ENCODE results near the gene SPATA20.

The SPATA20 gene

DNA sequence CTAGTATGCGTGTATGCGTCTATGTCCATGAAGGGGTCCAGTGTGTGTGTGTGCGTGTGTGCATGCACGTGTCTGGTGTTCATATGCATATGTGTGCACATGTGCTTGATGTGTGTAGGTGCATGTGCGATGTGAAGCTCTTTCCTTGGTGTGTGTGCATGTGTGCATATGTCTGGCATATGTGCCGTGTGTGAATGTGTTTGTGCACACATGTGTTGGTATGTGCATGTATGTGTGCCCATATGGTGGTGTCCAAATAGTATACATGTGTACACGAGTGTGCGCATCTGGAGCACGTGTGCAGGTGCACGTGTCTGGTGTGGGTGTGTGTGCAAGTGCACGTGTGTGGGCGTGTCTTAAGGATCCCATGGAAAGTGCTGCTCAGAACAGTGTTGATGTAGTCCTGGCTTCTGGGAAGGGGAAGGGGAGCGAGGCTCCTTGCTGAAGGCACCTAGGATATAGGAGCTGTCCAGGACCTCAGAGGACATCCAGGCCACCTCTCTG is 30.5 kb downstream of the SPATA20 start:
- DNase-seq (ENCODE audit: low read depth in 2 of 2), result no peak

DNA sequence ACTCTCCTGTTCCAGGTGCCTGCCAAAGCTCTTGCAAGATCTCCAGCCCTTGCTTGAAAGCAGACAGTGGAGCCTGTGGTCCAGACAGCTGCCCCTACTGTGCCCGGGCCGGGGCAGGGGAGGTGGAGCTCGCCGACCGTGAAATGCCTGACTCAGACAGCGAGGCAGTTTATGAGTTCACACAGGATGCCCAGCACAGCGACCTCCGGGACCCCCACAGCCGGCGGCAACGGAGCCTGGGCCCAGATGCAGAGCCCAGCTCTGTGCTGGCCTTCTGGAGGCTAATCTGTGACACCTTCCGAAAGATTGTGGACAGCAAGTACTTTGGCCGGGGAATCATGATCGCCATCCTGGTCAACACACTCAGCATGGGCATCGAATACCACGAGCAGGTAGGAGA is 31.2 kb downstream of the SPATA20 start:
- no peak for DNase-seq (ENCODE audit: low read depth in 2 of 2)

DNA sequence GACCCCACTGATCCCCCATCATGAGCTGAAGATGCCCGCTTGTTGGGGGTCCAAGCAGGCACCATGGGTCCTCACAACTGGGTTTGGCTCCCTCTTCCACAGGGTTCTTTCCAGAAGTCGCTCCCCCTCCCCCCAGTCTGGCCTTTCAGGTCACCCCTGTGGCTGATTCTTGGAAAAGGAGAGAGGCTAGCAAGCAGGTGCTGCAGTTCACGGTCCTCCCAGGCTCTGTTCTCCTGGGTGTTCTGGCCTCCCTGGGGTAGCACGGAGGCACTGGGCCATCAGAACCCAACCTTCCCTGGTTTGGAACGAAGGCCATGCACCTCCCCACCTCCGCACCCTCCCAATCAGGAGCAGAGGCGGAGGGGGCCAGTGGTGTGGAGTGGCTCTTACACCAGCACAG is 32.4 kb downstream of the SPATA20 start:
- DNase-seq (ENCODE audit: low read depth in 2 of 2), result no peak

DNA sequence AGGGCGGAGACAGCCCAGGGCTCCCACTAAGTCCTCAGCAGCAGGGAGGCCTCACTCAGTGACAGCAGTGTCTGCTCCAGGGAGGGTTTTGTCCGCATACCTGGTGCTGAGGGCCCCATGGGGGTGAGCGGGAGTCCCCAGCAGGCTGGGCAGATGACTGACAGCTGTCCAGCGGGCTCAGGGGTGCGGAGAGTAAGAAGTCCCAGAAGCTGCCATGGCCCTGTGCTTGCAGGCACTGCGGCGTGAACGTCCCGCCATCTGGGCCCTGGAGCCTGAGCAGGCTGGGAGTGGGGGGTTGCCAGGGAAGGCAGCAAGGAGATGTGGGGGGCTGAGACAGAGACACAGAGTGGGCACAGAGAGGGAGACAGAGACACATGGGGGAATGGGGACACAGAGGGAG is 33.7 kb downstream of the SPATA20 start:
- DNase-seq (ENCODE audit: low read depth in 2 of 2), result no peak

DNA sequence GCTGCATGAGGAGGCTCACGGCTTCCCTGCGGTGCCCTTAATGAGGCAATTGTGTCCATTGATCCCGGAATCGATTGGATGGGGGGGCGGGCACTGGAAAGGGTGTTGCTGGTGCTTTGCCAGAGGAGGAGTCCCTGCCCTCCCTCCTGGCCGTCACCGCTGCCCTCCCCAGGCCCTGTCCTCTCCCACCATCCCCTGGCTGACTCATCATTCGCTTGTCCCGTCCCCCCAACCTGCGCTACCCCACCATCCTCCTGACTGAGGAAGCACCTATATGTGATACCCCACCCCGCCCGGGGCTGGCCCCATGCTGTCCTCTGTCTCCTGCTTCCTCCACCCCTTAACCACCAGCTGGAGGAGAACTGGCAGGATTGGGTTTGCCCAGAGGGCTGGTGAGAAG is 34.3 kb downstream of the SPATA20 start:
- DNase-seq (ENCODE audit: low read depth in 2 of 2), result no peak

DNA sequence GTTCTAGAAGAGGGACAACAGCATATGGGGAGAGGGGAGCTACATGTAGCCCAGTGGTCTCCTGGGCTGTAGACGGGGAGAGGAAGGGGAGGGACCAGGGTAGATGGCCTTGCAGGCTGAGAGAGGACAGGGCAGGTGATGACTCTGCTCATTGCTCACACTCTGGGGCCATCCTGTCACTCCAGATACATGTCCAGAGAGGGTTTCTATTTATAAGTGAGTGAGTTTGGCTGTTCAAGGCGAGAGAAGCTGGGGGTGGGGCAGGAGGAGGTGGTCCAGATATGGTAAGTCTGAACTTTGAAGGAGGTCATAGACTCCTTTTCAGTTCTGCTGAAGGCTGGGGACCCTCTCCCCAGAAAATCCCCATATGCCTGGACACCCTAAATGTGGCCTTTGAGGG is 35.8 kb downstream of the SPATA20 start:
- DNase-seq (ENCODE audit: low read depth in 2 of 2), result no peak

DNA sequence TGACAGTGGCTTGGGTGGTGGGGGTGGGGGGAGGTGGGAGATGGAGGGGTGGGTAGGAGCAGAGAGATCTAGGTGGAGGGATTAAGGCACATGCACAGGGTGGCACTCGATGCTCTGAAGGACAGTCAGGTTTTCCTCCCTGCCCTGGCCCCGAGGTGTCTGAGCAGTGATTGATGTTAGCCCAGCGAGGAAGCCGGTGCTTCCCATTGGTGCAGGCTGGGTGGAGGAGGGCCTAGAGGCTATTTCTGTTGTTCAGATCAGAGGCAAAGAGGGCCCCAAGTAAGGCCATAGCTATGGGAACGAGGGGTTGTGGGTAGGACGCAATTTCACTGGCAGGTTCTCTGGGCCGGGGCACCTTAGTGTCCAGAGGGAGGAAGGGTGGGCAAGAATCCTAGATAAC is 36.7 kb downstream of the SPATA20 start:
- DNase-seq (ENCODE audit: low read depth in 2 of 2), result no peak

DNA sequence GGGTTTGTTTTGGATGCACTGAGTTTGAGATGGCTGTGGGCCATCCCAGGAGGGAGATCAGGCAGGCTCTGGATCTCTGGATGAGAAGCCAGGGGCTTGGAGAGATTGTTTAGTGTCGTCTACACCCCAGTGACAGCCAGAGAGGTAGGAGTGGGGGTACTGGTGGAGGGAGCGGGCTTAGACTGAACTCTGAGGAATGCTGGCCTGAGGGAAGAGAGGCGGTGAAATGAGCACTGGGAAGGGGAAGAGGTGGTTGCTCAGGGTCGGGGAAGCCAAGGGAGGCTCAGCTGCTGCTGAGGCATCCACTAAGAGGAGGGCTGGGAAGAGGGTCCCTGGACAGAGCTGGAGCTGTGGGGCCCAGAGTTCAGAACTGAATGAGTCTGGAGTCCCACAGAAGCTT is 37.1 kb downstream of the SPATA20 start:
- no peak for DNase-seq (ENCODE audit: low read depth in 2 of 2)

DNA sequence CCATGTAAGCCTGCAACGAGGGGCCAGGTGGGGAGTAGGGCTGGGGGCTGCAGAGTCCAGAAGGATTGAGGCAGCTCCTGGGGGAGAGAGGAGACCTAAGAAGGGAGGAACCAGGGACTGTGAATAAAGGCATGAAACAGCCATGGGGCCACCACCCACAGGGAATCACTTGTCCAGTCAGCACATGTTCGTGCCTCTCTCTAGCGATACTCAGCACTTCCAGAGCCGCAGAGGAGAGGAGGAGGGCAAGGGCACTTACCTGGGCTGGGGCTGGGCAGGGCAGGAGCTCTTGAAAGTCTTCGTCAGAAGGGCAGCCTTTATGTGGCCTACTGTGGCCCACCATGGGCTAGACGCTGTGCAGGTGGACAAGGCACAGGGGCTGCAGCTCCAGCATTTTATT is 37.8 kb downstream of the SPATA20 start:
- no peak for DNase-seq (ENCODE audit: low read depth in 2 of 2)

DNA sequence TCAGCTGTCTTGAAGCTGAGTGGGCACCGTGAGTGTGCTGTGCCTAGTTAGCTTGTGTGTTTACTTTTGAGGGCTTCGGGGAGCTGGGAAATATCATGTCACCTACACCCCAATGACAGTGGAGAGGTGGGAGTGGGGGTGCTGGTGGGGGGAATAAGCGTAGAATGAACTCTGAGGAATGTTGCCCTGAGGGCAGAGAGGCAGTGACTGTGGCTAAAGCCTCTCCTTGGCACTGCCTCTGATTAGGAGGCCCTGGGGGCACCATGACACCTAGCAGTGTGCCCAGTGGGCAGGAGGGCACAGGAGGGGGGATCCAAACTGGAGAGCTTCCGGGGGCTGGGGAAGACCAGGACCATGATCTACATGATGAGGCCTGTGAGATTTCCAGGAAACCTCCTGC is 38.4 kb downstream of the SPATA20 start:
- DNase-seq (ENCODE audit: low read depth in 2 of 2), result no peak

DNA sequence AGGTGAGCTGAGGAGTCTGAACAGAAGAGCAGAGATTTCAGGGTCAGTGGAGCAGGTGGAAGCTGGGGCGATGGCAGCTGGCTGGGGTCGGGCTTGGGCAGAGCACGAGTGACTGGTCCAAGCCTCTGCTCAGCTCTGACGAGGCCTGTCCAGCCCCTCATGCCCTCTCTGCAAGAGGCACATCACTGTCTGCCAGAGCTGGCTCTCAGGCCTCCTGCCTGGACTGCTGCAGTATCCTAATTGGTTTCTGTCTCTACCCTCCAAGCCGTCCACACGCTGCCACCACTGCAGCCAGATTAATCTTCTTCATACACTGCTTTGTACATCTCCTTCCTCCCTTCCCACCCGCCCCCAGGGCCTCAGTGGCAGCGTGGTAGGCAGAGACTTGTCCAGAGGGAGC is 38.9 kb downstream of the SPATA20 start:
- no peak for DNase-seq (ENCODE audit: low read depth in 2 of 2)

DNA sequence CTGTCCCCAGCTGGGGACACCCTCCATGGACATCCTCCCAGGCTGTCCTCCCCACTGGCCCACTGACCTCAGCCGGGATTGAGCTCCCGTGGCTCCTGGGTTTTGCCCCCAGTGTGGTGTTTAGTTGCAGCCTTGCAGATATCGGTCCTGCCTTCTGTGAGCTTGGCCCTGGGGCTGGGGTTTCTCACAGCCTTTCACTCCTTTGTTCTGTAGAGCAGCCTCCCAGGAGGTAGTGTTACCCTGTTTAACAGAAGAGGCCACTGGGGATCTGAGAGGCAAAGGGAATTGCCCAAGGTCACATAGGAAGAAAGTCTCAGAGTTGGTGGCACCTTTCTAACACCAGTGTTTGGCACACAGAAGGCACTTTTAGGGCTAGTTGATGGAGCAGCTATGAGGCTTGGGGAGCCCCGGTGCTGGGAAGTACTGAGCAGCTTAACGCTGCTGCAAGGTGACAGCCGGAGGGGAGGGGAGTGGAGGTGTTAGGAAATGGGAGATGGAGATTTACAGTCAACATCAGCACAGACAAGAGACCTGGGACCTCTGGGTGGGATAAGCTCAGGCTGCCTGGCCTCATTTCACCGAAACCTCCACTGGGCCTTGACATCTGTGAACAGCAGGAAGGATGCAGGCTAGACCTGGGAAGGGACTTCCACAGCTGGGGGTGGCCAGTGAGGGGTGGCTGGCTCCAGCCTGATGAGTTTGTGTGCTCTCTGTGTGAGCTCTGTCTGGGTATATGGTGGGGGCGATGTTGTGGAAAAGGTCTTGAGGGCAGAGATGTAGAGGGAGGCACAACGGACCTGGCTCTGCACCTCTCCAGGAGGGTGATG is 39.7 kb downstream of the SPATA20 start:
- DNase-seq (ENCODE audit: low read depth in 2 of 2), result no peak

DNA sequence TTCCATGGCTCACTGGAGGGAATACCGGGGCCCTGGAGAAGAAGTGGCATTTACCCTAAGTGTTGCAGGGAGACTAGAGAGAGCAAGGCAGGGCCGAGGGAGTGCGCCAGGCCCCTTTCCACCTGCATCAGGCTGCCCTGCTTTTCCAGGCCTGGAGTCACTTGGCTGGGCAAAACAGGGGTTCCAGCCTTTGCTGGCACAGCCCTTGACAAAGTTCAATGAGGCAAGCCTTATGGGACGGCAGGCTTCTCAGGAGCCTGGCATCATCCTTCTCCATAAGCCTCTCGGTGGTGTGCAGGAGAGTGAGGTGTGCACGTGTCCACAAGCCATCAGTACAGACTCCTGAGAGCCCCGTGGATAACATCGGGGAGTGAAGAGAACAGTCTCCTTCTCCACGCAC is 40.6 kb downstream of the SPATA20 start:
- no peak for DNase-seq (ENCODE audit: low read depth in 2 of 2)

DNA sequence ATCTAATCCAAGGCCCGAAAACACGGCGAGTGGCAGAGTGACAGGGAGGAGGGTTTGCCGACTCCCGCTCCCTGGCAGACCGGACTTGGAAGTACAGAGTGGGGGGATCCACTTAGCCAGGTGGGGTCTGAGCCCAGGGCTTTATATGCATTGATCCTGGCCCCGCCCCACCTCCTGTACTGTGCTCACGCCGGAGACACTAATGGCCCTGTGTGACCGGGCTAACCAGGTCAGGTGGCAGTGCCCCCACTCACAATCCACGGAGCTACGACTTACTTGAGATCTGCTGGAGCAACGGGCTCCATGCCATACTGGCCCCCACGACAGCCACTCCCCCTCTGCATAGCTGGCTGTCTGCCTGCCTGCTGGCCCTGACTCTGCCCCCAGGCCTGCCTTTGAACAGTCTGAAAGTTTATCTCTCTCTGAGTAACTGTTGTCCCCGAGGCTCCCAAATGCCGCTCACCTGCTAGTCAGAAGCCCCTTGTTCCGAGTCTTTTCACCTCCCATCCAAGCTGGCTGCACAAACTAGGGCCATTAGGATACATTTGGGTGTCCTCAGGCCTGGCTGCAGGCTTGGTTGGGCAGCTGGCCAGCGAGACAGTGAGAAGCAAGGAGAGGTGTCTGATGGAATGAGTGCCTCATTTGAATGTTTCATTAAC is 41.5 kb downstream of the SPATA20 start:
- DNase-seq (ENCODE audit: low read depth in 2 of 2), result no peak

DNA sequence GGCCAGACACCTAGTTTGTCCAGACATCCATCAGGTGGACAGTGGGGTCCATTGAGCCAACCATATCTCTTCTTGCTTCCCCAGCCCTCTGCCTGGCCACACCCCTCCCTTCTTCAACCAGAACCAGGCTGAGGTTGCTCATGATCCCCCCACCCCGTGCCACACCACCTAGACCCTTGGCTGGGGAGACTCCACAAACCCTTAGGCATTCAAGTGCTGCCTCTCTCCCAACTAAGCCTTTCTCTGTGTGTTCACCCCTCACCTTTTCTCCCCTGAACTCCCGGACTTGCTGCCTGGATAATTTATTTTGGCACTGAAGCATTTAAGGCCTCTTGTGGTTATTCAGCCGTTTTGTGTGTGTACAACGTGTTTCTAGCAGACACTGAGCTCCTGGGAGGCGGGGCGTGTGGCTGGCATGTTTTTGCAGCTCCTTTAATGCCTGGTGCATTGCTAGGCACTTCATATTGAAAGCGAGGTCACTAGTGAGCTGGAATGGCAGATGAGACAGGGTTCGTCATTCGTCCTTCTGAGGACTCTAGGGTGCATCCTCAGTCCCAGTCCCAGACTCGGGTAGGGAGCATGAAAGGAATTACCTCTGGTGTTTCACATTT is 42.2 kb downstream of the SPATA20 start:
- DNase-seq (ENCODE audit: low read depth in 2 of 2), result no peak

DNA sequence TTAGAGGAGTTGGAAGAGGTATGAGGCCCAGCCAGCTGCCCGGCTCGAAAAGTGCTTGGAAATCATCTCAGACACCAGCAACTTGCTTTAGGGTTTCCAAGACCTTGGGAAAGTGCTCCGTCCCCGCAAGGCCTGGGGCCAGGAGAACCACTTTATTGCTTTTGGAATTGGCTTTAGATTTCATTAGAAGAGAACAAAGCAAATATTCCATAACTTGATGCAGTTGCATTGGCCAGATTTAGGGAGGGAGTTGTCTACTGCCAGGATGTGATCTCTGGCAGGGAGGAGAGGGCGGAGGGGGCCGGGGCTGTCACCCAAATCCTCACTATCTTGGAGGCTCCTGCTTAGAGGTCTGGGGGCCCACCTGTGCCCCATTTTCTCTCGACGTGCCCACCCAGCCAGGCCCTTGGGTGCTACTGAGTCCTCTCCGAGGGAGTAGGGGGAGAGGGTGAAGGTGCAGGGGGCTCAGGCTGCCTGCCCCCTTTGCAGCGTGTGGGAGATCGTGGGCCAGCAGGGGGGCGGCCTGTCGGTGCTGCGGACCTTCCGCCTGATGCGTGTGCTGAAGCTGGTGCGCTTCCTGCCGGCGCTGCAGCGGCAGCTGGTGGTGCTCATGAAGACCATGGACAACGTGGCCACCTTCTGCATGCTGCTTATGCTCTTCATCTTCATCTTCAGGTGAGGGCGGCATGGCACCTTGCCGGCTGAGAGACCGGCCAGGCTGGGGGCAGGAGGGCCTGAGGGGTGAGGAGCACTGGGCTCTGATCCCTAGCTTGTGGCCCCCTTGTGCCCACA is 44.2 kb downstream of the SPATA20 start:
- DNase-seq (ENCODE audit: low read depth in 2 of 2), result no peak

DNA sequence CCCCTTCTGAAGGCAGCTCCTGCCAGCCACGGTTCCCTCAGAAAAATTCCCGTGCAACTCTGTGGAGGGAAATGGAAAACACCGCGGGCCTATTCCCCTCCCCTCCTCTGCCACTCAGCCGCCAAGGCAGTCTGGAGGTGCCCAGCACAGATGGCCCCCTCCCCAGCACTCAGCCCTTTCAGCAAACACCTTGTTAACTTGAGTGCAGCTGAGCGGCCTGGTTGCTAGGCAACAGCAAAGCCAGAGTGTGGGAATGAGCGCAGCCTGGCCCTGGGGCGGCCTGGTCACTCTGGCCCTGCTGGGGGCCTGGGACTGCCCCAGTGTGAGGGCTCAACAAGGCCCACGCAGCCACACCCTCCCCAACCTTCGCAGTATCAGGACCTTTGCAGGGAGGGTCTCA is 46.3 kb downstream of the SPATA20 start:
- DNase-seq (ENCODE audit: low read depth in 2 of 2), result no peak

DNA sequence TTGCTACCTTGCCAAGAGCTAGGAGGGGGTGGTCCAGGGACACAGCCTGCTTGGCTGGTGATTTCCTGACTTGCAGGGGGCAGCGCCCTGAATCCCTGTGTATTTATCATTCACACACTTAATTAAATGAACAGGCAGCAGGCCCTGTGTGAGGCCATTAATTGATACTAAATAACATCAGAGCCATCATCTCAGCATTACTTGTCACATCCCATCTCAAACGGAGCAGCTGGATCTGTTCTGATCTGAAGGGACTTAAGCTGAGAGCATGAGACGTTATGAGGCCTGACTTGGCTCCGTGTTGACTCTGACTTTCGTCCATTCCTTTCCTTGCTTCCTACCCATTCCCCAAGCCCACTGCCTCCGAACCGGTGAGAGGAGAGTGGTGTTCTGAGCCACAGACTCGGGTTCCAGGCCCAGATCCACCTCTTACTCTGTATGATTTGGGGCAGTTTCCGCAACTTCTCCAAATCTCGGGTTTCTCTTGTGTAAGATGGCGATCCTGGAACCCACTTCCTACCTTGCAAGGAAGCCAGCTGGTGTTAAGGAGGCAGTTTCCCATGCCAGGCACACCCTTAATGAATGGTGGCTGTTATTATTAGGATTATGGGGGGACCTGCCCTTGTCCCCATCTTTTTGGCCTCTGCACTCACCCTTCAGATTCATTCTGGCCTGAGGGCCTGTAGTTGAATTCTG is 47.3 kb downstream of the SPATA20 start:
- DNase-seq (ENCODE audit: low read depth in 2 of 2), result no peak

DNA sequence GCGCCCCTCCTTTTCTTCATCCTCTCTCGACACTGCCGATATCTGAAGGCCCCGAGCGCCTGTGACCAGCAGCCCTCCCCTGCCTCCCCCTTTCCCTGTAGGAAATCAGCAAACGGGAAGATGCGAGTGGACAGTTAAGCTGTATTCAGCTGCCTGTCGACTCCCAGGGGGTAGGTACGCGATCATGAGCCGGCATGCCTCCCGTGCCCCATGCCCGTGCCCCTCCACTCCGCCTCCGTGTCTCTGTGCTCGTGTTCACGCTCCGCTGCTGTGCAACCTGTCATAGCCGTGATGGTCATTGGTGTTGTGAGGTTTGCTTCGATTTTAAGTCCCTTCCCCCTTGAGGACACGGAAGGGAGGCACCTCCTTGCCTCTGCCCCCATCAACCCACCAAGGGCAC is 47.9 kb downstream of the SPATA20 start:
- no peak for DNase-seq (ENCODE audit: low read depth in 2 of 2)

DNA sequence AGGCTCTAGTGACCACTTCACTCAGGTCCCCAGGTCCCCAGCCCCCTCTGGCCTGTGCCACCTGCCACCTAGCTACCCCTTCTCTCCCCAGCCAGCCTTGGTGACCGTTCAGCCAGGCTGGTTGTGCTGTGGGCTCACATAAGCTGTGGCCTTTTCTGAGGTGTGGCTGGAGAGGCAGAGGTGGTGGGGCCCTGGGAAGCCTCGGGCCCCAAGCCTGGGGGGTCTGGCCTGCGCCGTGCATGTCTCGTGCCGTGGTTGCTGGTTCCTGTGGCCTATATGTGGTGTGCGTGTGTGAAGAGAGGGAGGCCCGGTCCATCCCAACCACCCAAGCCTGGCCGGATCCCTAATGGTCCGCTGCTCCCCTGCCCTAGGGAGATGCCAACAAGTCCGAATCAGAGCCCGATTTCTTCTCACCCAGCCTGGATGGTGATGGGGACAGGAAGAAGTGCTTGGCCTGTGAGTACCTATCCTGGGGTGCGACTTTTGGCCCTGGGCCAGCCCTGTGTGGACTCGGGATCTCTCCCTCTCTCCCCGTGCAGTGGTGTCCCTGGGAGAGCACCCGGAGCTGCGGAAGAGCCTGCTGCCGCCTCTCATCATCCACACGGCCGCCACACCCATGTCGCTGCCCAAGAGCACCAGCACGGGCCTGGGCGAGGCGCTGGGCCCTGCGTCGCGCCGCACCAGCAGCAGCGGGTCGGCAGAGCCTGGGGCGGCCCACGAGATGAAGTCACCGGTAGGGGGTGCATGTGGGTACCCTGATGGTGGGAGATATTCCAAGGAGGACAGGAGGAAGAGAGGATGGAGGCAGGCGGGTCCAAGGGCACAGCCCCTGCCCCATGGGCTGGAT is 49.4 kb downstream of the SPATA20 start:
- no peak for DNase-seq (ENCODE audit: low read depth in 2 of 2)

DNA sequence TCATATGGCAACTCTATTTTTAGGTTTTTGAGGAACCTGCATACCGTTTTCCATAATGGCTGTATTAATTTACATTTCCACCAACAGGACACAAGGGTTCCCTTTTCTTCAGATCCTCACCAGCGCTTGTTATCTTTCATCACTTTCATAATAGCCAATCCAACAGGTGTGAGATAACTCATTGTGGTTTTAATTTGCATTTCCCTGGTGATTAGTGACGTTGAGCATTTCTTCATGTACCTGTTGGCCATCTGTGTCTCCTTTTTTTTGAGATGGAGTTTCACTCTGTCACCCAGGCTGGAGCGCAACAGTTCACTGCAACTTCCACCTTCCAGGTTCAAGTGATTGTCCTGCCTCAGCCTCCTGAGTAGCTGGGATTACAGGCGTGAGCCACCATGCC is 51.5 kb downstream of the SPATA20 start:
- DNase-seq (ENCODE audit: low read depth in 2 of 2), result no peak
